Uterus (tissue), 2 donors: ENCODE data around the gene PAPSS2.

Source experiments
- CTCF ChIP-seq, 4 experiments: fragments of 200-600 bp in 2 of 4; fragments of 450-650 bp in 2 of 4; sonication (generic) in 2 of 4; IDR thresholded peaks; one replicate each; pipeline ENCODE4 v1.5.1; 2016 to 2019; ENCODE audit warnings: antibody characterized with exemption in 4 of 4, mild to moderate bottlenecking in 2 of 4, moderate library complexity in 1 of 4
- POLR2A ChIP-seq, 2 donors: fragments of 450-650 bp; IDR thresholded peaks; one replicate each; pipeline ENCODE4 v1.6.1; 2016; ENCODE audit warnings: antibody characterized with exemption in 2 of 2, mild to moderate bottlenecking in 1 of 2, moderate library complexity in 1 of 2

DNA sequence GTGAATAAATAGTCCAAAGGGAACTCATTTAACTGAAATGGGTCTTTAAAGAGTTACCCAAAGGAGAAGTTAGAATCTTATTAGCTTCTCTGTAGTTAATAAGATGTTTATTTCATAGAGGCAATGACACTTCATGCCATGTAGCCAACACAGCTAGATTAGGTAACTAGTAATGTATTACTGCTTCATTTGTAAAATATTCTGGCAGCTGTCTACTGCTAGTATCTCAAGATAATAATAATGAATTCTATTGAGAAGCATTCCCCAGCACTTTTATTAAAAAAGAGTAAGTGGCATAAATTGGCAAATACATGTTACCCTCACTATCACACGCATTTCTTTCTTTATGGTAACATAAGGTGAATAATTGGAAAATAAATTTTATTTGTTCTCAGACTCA, 10.1 kb downstream of the PAPSS2 start:
- TF ChIP-seq CTCF (IDR thresholded peaks at IDR 0.05) (no peak), POLR2A (IDR thresholded peaks at IDR 0.05) (no peak)
